GM18858 (cell line): Measurements from ENCODE around the gene ZMYM4.
"Not testable (repeated sequence)": the region's sequence is repeated elsewhere in the genome, so short reads cannot be mapped to it uniquely, and the experiment has no call there.

ENCODE experiments used
- ATAC-seq: cut with Tn5 transposase; IDR thresholded peaks from one replicate; pipeline ENCODE4 v1.9.1; 2021; ENCODE audit not compliant: unreplicated experiment

Gene ZMYM4

GRCh38 chr1:35324486-35324885 lies 56.0 kb downstream of the ZMYM4 start:
- ATAC-seq = no peak

GRCh38 chr1:35326246-35326866 lies 57.8 kb downstream of the ZMYM4 start:
- ATAC-seq = no peak

- not testable (repeated sequence) for ATAC-seq
These were observed 63.1 kb downstream of the ZMYM4 start for GRCh38 chr1:35331618-35332017.

GRCh38 chr1:35334485-35334884 lies 66.0 kb downstream of the ZMYM4 start:
- no peak for ATAC-seq

GRCh38 chr1:35340519-35340918 lies 72.0 kb downstream of the ZMYM4 start:
- ATAC-seq = no peak

GRCh38 chr1:35345439-35345981 lies 77.0 kb downstream of the ZMYM4 start:
- ATAC-seq = no peak

GRCh38 chr1:35350872-35351271 lies 82.4 kb downstream of the ZMYM4 start:
- no peak for ATAC-seq

GRCh38 chr1:35359995-35360394 lies 91.5 kb downstream of the ZMYM4 start:
- ATAC-seq = no peak

- no peak for ATAC-seq
These were observed 93.1 kb downstream of the ZMYM4 start for GRCh38 chr1:35361638-35362037.

GRCh38 chr1:35364741-35365140 lies 96.2 kb downstream of the ZMYM4 start:
- ATAC-seq = no peak

- ATAC-seq = no peak
These were observed 99.4 kb downstream of the ZMYM4 start for GRCh38 chr1:35367914-35368313.

- no peak for ATAC-seq
These were observed 101.6 kb downstream of the ZMYM4 start for GRCh38 chr1:35369922-35370671.

- ATAC-seq = no peak
These were observed 103.0 kb downstream of the ZMYM4 start for GRCh38 chr1:35371506-35371905.

- no peak for ATAC-seq
These were observed 109.0 kb downstream of the ZMYM4 start for GRCh38 chr1:35377555-35377954.

- ATAC-seq = no peak
These were observed 111.0 kb downstream of the ZMYM4 start for GRCh38 chr1:35379317-35380000.

GRCh38 chr1:35380111-35380510 lies 111.6 kb downstream of the ZMYM4 start:
- not testable (repeated sequence) for ATAC-seq

GRCh38 chr1:35382107-35382506 lies 113.6 kb downstream of the ZMYM4 start:
- ATAC-seq = no peak

- ATAC-seq = no peak
These were observed 117.8 kb downstream of the ZMYM4 start for GRCh38 chr1:35386290-35386689.

- ATAC-seq = no peak
These were observed 118.5 kb downstream of the ZMYM4 start for GRCh38 chr1:35386959-35387358.

GRCh38 chr1:35390600-35391494 lies 122.3 kb downstream of the ZMYM4 start:
- no peak for ATAC-seq

GRCh38 chr1:35394386-35394785 lies 125.9 kb downstream of the ZMYM4 start:
- ATAC-seq = no peak
